PC-3 (cell line): ENCODE data around the gene ZFP92.

ENCODE experiments used
- EZH2phosphoT487 ChIP-seq: fragments of 300-600 bp; sonication (generic); IDR thresholded peaks from 2 replicates; pipeline ENCODE4 v1.6.1; 2018; ENCODE audit warnings: mild to moderate bottlenecking, antibody characterized with exemption, low read length, borderline replicate concordance
- TF ChIP-seq, protein P1 (sequence below): fragments of 300-600 bp; sonication (generic); conservative IDR thresholded peaks from 2 replicates; pipeline ENCODE4 v1.5.1; 2017; ENCODE audit warnings: antibody characterized with exemption, low read depth, mild to moderate bottlenecking, low read length

DNA sequence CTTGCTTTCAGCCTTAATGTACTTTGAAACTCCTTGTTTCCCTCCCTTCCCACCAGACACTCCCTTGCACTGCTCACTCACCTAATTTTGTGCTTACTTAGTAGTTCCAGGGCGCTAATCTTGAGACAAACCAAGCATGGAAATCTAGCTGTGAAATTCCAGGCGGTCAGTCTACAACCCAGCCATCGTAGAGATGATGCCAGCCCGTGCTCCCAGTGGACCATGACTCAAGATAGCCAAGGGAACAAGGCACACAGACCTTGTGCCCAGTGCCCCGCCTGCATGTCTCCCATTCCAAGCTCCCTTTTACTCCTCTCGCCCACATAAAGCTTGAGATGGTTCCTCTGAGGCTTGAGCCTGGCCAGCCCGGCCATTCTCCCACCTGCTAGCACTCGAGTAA lies 23.5 kb downstream of the ZFP92 start:
- TF ChIP-seq, protein P1, sequence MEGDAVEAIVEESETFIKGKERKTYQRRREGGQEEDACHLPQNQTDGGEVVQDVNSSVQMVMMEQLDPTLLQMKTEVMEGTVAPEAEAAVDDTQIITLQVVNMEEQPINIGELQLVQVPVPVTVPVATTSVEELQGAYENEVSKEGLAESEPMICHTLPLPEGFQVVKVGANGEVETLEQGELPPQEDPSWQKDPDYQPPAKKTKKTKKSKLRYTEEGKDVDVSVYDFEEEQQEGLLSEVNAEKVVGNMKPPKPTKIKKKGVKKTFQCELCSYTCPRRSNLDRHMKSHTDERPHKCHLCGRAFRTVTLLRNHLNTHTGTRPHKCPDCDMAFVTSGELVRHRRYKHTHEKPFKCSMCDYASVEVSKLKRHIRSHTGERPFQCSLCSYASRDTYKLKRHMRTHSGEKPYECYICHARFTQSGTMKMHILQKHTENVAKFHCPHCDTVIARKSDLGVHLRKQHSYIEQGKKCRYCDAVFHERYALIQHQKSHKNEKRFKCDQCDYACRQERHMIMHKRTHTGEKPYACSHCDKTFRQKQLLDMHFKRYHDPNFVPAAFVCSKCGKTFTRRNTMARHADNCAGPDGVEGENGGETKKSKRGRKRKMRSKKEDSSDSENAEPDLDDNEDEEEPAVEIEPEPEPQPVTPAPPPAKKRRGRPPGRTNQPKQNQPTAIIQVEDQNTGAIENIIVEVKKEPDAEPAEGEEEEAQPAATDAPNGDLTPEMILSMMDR: no peak
- TF ChIP-seq EZH2phosphoT487: no peak
